ENCODE data around the gene TMOD4.
A peak's percentile ranks its signal among the peaks of the same experiment; 100 is the strongest.

The TMOD4 gene

DNA sequence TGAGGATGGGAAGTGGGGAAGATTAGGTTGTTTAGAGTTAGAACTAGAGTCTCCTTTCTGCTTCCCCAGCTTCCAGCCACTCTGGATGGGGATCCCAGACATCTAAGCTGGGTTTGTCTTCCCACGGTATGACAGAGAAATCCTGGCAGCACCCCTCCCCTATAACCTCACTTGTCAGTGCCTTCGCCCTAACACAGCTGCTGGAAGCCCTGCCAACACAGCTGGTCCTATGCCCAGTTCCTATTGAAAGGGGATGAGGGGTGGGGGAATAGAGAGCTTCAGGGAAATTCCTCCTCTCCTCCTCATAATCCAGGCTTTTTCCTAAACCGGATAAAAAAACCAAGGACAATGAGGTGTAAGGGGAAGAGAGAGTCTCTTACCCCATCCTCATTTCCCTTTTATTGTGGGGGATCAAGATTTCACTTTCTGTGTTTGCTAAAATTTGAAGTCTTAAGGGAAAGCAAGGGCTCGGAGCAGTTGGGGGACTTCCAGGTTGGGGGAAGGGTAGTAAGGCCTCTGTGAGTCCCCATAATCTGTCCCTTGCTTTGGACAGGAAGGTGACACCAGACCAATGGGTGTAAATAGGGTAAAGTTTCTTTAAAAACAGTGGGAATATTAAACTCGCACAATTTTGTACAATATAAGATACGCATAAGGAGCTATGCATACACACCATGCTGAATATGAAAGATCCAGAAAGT lies 590 bp downstream of the TMOD4 start:
- no peak for DNase-seq

DNA sequence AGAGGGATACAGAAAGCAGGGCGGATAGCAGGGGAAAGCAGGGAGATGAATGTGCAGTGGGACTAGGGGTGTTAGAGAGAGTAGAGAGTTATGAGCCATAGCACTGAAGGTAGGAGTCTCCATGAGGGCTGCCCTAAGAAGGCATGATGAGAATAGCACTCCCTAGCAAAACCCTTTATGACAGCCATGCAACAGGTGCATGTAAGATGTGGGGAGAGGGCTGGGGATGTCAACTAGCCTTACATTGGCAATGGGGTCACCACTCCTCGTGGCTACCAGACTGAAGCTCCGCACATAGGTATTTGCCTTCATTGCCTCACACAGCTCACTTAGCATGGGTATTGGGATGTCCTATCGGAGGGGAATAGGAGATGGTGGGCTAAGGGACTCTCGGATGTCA lies 4.6 kb downstream of the TMOD4 start:
- DNase-seq, result no peak

DNA sequence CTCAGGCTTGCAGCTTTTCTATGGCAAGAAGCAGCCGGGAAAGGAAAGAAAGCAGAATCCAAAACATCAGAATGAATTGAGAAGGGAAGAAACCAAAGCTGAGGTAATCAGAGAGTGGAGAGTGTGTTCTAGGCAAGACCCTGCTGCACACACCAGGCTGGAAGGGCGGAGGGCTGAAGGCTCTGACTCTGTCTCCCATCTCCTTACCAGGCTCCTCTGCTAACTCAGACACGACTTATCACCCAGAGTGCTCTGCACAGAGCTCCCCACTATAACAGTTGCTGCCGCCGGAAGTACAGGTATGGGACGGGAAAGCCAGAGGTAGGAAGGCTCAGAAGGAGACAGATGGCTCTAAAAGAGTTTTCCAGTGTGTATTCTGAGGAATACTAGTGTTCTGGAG lies 8.7 kb downstream of the TMOD4 start:
- no peak for DNase-seq

DNA sequence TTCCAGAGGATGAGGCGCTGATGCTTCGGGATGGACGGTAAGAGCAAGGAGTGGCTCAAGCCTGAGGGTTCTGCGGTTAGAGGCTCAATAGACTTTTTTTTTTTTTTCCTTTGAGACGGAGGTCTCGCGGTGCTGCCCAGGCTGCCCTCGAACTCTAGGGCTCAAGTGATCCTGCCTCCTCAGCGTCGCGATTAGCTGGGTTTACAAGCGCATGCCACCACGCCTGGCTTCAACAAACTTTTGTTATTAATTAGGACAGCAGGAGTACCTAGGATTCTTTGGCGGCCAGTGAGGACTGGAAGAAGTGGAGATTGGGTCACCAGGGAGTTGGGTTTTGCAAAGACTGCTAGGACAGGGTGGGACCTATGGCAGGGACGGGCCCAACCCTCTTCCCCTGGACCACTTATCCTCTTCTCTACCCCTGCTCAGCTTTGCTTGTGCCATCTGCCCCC lies 9.2 kb downstream of the TMOD4 start:
- DNase-seq, result peak in 1 of 2 experiments; percentile 36

DNA sequence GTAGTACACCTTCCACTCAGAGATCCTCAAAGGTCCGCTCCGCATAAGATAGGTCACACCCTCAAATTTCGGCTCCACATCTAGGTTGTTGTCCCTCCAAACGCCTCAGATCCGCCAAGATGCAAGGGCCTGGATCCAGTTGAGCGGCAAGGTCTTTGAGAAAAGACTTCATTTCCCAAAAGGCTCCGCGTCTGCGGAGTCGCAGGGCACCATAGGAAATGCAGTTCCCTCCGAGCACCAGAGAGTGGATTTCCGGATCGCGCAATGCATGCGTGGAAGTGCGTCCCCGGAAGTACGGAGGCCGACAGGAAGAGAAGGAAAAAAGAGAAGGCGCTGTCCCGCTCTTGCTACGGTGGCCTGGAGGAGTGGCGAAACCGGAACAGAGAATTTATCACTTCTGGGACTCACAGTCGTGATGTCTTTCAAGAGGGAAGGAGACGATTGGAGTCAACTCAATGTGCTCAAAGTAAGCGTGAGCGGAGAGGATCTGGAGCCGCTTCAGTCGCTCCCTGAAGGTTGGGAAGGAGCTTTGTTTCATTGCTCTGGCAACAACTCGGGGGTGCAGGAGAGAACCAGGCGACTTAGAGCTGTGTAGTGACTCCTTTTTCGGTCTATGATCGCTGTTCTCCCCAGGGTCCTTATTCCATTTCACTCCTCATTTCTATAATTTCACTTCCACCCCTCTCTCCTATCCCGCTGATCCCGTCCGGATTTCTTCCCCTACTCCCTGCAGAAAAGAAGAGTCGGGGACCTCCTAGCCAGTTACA lies 9.9 kb downstream of the TMOD4 start, which contains the start of the genes LYSMD1 and SCNM1:
Gene LYSMD1 (minus strand): TSS at position 165 of the 767 bp plus-strand sequence. CDS start 644 bp downstream, outside the sequence.
Gene SCNM1 (plus strand): TSS at position 407 of the 767 bp plus-strand sequence. CDS start 9 bp downstream, at position 416.
- peak; percentile 100 for DNase-seq

DNA sequence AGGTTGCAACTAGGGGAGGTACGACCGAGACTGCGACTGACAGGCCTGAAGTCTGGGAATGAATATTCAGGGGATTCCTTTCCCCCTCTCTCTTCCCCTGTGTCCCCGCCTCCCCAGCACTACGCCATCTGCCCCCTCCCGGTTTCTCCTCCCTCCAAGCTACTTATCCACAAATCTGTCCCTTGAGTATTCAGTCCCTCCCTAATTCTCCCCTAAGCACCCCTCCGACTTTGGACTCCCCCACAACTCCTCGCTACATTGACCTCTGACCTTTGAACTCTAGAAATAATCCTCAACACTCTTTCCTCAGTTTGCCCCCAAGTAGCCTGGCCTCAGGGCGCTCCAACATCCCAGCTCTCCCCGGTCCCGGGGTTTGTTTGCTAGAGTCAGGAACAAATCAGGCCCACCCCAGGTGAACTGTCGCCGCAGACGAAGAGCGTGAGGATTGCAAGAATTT lies 10.5 kb downstream of the TMOD4 start:
- DNase-seq, result peak; percentile 30 to 32

DNA sequence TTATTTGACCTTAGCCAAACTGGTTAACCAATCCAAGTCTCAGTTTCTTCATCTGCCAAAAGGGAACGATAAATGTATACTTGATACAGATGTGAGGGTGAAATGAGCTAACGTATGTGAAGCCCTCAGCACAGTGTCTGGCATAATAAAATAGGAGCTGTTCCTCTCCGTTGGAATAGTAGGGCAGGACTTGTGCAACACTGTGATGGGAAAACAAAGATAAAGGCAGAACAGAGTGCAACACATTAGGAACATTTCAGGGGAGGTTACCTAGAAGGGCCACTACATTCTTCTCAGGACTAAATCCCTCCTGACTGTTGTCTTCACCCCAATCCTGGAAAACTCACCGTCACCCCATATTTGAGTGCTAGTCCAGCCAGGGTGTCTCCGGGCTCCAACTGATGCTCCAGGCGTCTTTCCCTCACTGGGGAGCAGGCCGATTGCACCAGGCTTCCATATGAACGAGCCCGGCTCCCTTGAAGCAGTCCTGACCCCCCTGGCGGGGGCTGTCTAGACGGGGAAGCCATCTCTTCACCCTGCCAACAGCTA lies 11.0 kb downstream of the TMOD4 start:
- DNase-seq, result no peak

DNA sequence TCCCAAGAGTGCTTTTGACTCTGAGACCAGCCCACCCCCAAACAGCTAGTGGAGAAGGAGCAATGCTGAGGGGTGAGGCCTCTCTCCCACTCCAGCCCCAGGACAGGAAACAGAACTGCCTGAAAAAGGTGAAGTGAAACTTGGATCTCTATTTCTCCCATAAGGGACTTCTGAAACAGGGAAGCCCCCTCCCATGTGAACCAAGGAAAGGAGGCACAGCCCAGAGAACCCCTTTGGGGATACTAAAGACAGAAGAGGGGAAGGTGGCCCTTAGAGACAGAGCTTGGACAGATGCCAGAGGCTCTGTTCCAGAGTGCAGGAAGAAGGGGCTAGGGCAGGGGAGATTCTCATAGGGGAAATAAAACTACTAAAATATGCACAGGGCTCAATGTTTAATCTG lies 16.4 kb downstream of the TMOD4 start:
- no peak for DNase-seq

DNA sequence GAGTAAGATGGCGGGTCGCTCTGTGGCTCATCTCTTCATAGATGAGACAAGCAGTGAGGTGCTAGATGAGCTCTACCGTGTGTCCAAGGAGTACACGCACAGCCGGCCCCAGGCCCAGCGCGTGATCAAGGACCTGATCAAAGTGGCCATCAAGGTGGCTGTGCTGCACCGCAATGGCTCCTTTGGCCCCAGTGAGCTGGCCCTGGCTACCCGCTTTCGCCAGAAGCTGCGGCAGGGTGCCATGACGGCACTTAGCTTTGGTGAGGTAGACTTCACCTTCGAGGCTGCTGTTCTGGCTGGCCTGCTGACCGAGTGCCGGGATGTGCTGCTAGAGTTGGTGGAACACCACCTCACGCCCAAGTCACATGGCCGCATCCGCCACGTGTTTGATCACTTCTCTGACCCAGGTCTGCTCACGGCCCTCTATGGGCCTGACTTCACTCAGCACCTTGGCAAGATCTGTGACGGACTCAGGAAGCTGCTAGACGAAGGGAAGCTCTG lies 17.0 kb downstream of the TMOD4 start:
- DNase-seq, result no peak

DNA sequence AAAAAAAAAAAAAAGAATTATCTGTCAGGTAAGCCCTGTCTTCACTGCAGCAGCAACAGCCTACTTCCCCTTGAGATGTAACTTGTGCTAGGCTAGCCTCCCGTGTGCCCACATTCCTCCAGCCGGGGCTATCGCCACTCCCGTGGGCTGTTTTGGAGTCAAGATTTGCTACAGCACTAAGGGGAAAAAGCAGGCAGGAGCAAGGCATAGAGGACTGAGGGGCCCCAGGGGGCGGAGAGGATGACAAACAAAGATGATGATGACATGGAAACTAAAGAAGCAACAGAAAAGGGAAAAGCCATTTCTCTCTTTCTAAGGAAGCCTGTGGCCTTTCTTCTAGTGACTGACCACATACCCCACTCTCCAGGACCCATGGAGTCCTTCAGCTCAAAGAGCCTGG lies 17.5 kb downstream of the TMOD4 start:
- DNase-seq, result no peak

DNA sequence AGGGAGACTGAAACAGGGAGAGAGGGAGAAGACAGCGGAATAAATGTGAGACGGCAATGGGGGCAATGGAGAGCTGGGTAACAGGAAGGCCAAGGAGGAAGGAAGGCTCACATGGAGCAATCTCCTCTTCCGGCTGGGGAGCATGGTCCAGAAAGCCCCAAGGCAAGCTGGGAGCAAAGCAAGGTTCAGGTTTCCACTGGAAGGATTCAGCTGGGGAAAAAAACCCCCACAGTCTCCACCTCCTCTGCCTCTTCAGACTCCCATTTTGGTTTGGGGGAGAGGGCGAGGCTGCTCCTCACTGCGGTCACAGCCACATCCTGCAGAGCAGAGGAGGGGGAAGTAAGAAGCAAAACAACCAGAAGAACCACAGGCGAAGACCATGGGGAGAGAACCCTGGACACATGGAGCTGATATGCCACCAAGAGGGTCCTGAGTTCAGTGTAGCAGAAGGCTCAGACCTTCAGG lies 18.7 kb downstream of the TMOD4 start:
- DNase-seq, result no peak

DNA sequence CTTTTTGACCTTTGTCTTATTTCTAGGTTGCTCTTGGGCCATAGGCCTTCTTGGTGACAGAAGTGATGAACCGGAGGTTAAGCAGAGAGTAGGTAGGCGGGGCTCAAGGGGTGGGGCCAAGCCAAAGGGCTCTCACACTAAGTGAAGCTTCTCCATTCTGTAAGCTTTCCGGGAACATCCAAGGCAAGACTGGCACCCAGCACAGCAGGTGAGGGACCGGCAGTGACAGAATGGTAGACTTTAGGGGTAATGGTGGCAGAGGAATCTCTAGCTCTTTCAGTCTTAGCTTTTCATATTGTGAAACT lies 19.3 kb downstream of the TMOD4 start, which contains the start of gene TNFAIP8L2:
Gene TNFAIP8L2 (plus strand): TSS at position 135 of the 305 bp plus-strand sequence. CDS start 2,049 bp downstream, outside the sequence.
- DNase-seq, result no peak

DNA sequence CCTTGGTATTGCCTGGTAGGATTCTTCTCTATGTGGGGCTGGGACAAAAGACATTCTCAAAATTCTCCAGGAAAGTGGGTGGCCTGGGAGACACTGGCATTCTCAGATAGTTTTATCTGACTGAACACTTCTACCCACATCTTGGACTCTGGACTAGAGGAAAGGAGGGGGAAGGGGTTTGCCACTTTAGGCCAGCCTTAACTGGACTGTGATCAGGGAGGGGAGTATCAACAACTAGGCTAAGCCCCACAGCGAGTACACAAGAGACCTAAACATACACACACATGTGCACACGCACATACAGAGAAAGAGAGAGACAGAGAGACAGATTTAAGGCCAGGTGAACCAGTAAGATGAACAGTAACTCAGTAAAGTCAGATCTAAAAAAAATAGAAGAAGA lies 28.1 kb downstream of the TMOD4 start:
- no peak for DNase-seq

DNA sequence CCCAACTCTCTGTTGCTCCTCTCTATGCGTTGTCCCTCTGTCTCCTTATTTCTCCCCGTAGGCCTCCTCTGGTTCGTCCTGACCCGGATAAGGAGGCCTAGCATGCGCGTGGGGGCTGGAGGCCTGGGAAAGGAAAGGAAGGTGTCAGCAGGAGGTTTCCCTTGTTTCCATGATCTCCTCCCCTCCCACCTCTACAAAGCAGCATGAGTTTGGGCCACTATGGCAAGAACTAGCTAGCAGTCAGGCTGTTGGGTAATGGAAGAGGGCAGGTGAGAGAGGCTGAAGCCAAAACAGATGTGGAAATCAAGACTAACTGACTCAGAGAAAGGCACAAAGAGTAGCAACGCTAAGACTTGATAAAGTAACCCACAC lies 28.7 kb downstream of the TMOD4 start:
- DNase-seq, result peak in 1 of 2 experiments; percentile 5

DNA sequence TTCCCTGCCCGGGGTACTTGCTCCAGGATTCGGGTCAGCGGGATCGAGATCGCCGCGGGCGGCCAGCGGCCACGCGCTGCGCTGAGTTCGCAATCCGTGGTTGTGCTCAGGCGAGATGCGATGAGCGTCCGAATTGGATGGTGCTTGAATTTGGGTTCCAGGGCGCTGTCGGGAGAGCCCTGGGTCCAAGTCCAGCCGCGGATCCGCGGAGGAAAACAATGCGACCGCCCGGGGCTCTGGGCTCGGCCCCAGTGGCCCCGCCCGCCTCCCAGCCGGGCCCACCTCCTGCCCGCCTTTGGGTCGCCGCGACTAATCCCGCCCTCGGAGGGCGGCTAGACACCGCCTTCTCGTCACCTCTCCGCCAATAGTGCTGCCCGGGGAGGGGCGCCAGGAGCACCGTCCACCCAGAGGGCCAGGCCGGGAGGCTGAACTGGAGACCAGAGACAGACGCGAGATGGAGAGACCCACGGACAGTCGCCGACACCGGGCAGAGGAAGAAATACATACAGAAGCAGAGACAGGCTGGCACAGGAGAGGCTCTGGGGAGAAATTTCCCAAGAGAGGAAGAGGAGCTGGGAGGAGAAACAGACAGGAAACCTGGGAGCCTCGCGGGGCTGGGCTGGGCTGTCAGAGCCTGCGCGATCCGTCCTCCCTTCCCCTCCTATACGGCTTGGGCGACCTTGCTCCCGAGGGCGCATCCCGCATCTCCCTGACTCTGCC lies 29.2 kb downstream of the TMOD4 start, which contains the start of gene SEMA6C:
Gene SEMA6C (minus strand): TSS at position 220 of the 720 bp plus-strand sequence. CDS start 4,010 bp downstream, outside the sequence.
- DNase-seq, result peak; percentile 97 to 99

DNA sequence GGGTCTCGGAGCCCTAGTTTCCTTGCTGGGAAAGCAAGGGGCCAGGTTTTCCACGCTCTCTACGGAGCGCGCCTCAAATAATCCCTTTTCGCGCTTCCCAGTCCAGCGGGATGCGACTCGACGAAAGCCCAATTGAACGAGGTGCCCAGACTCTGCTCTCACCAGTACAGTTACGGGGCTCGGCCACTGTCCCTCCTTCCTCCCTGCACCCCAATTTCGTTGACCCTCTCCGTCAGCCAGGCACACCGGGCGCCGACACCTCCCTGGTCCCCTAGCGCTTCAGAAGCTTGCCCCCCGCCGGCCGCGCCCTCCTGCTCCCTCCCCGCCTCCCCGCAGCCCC lies 29.7 kb downstream of the TMOD4 start:
- DNase-seq, result no peak

DNA sequence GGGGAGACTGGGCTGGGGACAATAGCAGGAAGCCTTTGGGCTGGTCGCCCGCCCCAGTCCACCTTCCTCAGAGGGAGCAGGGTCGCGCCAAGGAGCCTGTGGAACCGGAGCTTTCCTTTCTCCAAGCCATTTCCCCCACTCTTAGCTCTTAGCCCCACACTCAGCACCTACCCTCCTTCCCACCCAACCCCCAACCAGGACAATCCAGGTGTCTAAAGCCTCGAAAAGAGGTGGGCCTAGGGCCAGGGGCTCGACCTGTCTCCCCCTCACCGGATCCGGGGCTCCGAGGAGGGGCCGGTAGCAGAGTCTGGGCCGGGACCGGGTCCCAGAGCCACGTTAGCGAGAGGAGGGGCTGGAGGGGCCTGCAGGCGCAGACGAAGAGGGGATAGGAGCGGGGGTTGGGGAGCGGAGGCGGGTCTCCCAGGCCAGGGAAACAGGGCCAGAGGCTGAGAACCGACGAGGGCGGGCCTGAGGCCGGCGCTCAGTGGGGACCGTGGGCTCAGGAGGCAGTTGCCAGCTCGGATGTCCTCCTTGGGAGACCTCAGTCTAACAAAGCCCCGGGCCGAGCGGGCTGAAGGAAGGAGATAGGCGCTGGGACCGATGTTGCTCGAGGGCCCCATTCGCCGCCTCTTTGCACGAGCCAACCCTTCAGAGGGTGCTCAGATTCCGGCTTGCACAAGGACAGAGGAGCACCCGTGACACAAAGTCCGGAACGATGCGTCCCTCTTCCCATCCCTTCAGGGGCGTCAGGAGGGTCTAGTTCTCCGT lies 30.3 kb downstream of the TMOD4 start:
- DNase-seq, result peak in 1 of 2 experiments; percentile 29

DNA sequence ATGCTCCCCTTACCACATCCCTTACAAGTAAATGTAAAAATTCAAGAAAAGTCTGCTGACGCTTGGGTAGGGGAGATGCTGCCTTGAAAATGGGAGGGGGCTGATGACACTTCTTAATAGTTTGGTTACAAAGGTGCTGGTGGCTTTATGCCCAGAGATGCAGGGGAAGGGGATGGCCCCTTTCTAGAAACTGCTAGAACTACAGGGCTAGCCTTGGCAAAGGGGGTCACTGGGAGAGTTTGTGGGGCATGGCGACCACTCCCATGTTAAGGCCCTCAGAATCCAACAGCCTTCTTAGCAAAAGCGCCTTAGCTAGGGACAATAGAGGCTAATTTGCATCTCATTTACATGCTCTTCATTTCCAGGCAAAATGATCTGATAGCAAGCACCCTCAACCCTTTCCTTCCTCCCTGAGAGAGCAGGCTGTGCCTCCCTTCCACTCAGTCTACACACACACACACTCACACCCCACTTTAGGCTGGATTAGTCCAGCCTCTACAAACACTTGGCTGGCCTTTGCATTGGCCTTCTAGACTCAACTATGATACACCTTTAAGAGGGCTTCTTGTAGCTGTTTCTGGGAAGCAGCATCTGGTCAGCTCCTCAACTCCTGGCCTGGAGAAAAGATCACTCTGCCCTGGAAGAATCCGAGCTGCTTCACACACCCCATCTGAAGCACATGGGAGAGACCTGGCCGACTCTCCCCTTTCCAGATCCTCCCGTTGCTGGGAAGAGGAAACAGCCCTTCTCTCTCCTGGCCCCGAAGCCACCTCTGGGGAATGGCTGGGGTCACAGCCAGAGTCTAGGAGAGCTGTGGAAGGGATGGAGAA lies 31.1 kb downstream of the TMOD4 start:
- DNase-seq, result no peak

DNA sequence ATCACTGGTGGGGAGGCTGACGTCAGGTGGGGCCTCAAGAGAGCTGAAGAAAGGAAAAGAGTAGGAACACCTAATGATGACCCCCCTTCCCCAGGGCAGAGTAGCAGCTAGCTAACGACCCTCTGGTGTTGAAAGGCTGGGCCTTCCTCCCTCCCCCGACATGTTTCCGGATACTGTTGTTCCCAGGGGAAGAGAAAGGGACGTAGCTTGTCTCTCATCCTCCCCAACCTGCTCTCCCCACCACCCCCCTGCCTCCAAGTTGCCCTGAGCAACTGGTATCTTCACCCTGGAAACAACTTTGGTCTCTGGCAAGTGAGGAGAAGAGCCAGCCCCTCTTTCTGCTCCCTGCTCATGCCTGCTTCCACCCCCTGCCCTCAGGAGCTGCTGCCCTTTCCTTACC lies 31.8 kb downstream of the TMOD4 start:
- no peak for DNase-seq

DNA sequence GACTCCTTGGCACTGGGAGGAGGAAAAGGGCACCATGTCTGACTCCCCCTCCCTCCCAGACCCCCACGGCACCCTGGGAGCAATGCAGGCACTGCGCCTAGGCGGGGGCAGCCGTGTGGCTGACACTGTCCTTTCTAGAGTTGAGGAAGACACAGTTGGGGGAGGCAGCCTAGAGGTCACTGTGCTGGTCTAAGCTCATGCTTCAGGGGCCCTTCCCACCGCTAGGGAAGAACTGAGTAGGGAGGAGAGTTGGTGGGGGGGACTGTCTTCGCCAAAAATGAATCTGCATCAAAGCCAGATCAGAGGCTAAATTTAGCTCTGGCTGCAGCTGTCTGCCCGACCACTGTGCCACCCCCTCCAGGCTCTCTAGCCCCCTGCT lies 32.7 kb downstream of the TMOD4 start:
- no peak for DNase-seq
